HepG2 (cell line): ENCODE measurements around the gene NRL. TPM values are rescaled to one million over a fixed set of nuclear protein-coding genes. Genes with fewer than 3 reads are reported as not detected.

Experiments used
- ARNTL ChIP-seq: sonication (generic); formaldehyde crosslinking; IDR thresholded peaks from 2 replicates; pipeline ENCODE4 v1.4.0; 2020; ENCODE audit warnings: mild to moderate bottlenecking, missing genetic modification reagents
- ATRX ChIP-seq: sonication (generic); formaldehyde crosslinking; IDR thresholded peaks from 2 replicates; pipeline ENCODE4 v1.4.0; 2020; ENCODE audit warnings: missing genetic modification reagents, borderline replicate concordance
- DR1 ChIP-seq: sonication (generic); formaldehyde crosslinking; IDR thresholded peaks from 2 replicates; pipeline ENCODE4 v1.8.0; 2021; ENCODE audit warnings: mild to moderate bottlenecking, missing genetic modification reagents, inconsistent platforms
- DZIP1 ChIP-seq: sonication (generic); formaldehyde crosslinking; IDR thresholded peaks from 2 replicates; pipeline ENCODE4 v1.5.0; 2020; ENCODE audit warnings: mild to moderate bottlenecking, missing genetic modification reagents
- ERF ChIP-seq: IDR thresholded peaks from 2 replicates; pipeline ENCODE4 v1.6.1; 2018; ENCODE audit warnings: missing biosample characterization, missing genetic modification reagents
- FOSL1 ChIP-seq: sonication (generic); formaldehyde crosslinking; IDR thresholded peaks from 2 replicates; pipeline ENCODE4 v1.9.0; 2021; ENCODE audit warnings: missing genetic modification reagents, borderline replicate concordance
- KAT7 ChIP-seq: IDR thresholded peaks from 2 replicates; pipeline ENCODE4 v1.6.1; 2018; ENCODE audit warnings: borderline replicate concordance, missing compliant biosample characterization
- NFKB2 ChIP-seq: sonication (generic); formaldehyde crosslinking; IDR thresholded peaks from 2 replicates; pipeline ENCODE4 v1.4.0; 2020; ENCODE audit warnings: missing genetic modification reagents, borderline replicate concordance
- PCBP1 ChIP-seq: fragments of 200-400 bp; formaldehyde crosslinking; IDR thresholded peaks from 2 replicates; pipeline ENCODE4 v1.6.1; 2017; ENCODE audit warnings: mild to moderate bottlenecking, low read depth, low read length, borderline replicate concordance
- PHB2 ChIP-seq: fragments of 450-650 bp; IDR thresholded peaks from 2 replicates; pipeline ENCODE4 v1.6.1; 2018; ENCODE audit not compliant: partially characterized antibody
- RAD21 ChIP-seq: fragments of 450-650 bp; formaldehyde crosslinking; IDR thresholded peaks from 2 replicates; pipeline ENCODE4 v1.5.0; 2020; ENCODE audit warnings: mild to moderate bottlenecking
- REPIN1 ChIP-seq: sonication (generic); formaldehyde crosslinking; IDR thresholded peaks from 2 replicates; pipeline ENCODE4 v1.8.0; 2022; ENCODE audit warnings: missing genetic modification reagents, low read depth, mild to moderate bottlenecking, borderline replicate concordance
- SP1 ChIP-seq, 2 experiments: fragments of 450-650 bp in 1 of 2; sonication (generic) in 1 of 2; formaldehyde crosslinking in 1 of 2; IDR thresholded peaks; 2 replicates each; pipeline versions ENCODE4 v1.4.0 to v1.6.1; 2016 to 2020; ENCODE audit warnings: missing genetic modification reagents in 1 of 2
- SRY ChIP-seq: sonication (generic); formaldehyde crosslinking; IDR thresholded peaks from 2 replicates; pipeline ENCODE4 v1.8.0; 2022; ENCODE audit warnings: mild to moderate bottlenecking, missing genetic modification reagents
- SUZ12 ChIP-seq: fragments of 150-350 bp; IDR thresholded peaks from 2 replicates; pipeline ENCODE4 v1.6.1; 2014; ENCODE audit warnings: low read depth, low read length
- ZBED4 ChIP-seq: sonication (generic); formaldehyde crosslinking; IDR thresholded peaks from 2 replicates; pipeline ENCODE4 v1.4.0; 2020; ENCODE audit warnings: missing genetic modification reagents, borderline replicate concordance
- ZFAT ChIP-seq: sonication (generic); formaldehyde crosslinking; conservative IDR thresholded peaks from 2 replicates; pipeline ENCODE4 v1.8.1; 2023; ENCODE audit warnings: missing genetic modification reagents, inconsistent platforms
- ZFX ChIP-seq: sonication (generic); formaldehyde crosslinking; IDR thresholded peaks from 2 replicates; pipeline ENCODE4 v1.4.0; 2020; ENCODE audit warnings: mild to moderate bottlenecking, low read depth, missing genetic modification reagents, moderate library complexity
- ZNF282 ChIP-seq: fragments of 450-650 bp; IDR thresholded peaks from 2 replicates; pipeline ENCODE4 v1.6.1; 2018; ENCODE audit not compliant: partially characterized antibody
- ZNF550 ChIP-seq: sonication (generic); formaldehyde crosslinking; IDR thresholded peaks from 2 replicates; pipeline ENCODE4 v1.4.0; 2020; ENCODE audit warnings: mild to moderate bottlenecking, missing genetic modification reagents, borderline replicate concordance
- ZNF564 ChIP-seq: sonication (generic); formaldehyde crosslinking; IDR thresholded peaks from 2 replicates; pipeline ENCODE4 v1.8.1; 2023; ENCODE audit warnings: mild to moderate bottlenecking, missing genetic modification reagents
- ZNF740 ChIP-seq: sonication (generic); formaldehyde crosslinking; IDR thresholded peaks from 2 replicates; pipeline ENCODE4 v1.4.0; 2020; ENCODE audit warnings: missing genetic modification reagents
- ZNF850 ChIP-seq: sonication (generic); formaldehyde crosslinking; conservative IDR thresholded peaks from 2 replicates; pipeline ENCODE4 v1.9.0; 2021; ENCODE audit warnings: mild to moderate bottlenecking, missing genetic modification reagents
- ZNF891 ChIP-seq: sonication (generic); formaldehyde crosslinking; IDR thresholded peaks from 2 replicates; pipeline ENCODE4 v1.5.0; 2020; ENCODE audit warnings: mild to moderate bottlenecking, missing genetic modification reagents
- polyA plus RNA-seq, 8 experiments: library from polyadenylated mRNA; depleted of rRNA in 3 of 8; stranded (reverse) in 7 of 8; unstranded in 1 of 8; fragments of >200 nt; fragmentation: Illumina TruSeq in 4 of 8; extraction: Trizol in 4 of 8; gene quantifications; 2 replicates each; pipeline versions ENCODE4 v1.2.1 to v1.2.3, GENCODE V29; 2011 to 2016; ENCODE audit warnings: low read depth in 4 of 8, missing spikeins in 1 of 8, mixed read lengths in 1 of 8; ENCODE audit not compliant: insufficient read depth in 1 of 8
- total RNA-seq, 5 experiments: library from RNA; depleted of rRNA; stranded (reverse); fragments of >200 nt; fragmentation: Illumina TruSeq; extraction: Trizol; gene quantifications; 2 replicates each; pipeline ENCODE4 v1.2.3, GENCODE V29; 2016; ENCODE audit warnings: low read depth in 1 of 5

Gene NRL
- total and polyA plus RNA-seq, 2 of the 13 experiments (the other 11 are each of a cell fraction or from before 2014, with no cell fraction given) = 2.5 to 4.7 TPM

- TF ChIP-seq NFKB2 (CRISPR knock-in tag) (peak; percentile 54; the same call in 1 of the 2 replicates), ZNF740 (no peak), ZFX (CRISPR knock-in tag) (peak; percentile 39; the same call in 1 of the 2 replicates), ERF (CRISPR knock-in tag) (no peak), ZNF550 (CRISPR knock-in tag) (no peak), SRY (CRISPR knock-in tag) (0 out of 2 replicates have a peak, but pooled peaks have one; percentile 20), ZFAT (no peak), ZNF850 (CRISPR knock-in tag) (no peak), DR1 (CRISPR knock-in tag) (no peak), ZNF891 (CRISPR knock-in tag) (no peak), SP1 (IDR thresholded peaks at IDR 0.05) (no peak), SP1 (CRISPR knock-in tag; IDR thresholded peaks at IDR 0.05) (no peak), ATRX (CRISPR knock-in tag) (no peak), RAD21 (CRISPR knock-in tag) (no peak), ZNF564 (CRISPR knock-in tag) (no peak), FOSL1 (CRISPR knock-in tag) (no peak), PCBP1 (no peak), REPIN1 (CRISPR knock-in tag) (0 out of 2 replicates have a peak, but pooled peaks have one; percentile 27), ZNF282 (no peak), DZIP1 (no peak), SUZ12 (no peak), PHB2 (no peak), ARNTL (CRISPR knock-in tag) (no peak), ZBED4 (CRISPR knock-in tag) (no peak), KAT7 (no peak)
These were observed 39.9 kb downstream of the NRL start (continued) for GRCh38 chr14:24074625-24075484.
